ENCODE results near the gene ZKSCAN5. TPM values are rescaled to one million over a fixed set of nuclear protein-coding genes. Genes with fewer than 3 reads are reported as not detected.

ZKSCAN5 gene
- total RNA-seq, 4 donors from 2014 or later = 3.1 to 15.5 (median 9.2) TPM

DNA sequence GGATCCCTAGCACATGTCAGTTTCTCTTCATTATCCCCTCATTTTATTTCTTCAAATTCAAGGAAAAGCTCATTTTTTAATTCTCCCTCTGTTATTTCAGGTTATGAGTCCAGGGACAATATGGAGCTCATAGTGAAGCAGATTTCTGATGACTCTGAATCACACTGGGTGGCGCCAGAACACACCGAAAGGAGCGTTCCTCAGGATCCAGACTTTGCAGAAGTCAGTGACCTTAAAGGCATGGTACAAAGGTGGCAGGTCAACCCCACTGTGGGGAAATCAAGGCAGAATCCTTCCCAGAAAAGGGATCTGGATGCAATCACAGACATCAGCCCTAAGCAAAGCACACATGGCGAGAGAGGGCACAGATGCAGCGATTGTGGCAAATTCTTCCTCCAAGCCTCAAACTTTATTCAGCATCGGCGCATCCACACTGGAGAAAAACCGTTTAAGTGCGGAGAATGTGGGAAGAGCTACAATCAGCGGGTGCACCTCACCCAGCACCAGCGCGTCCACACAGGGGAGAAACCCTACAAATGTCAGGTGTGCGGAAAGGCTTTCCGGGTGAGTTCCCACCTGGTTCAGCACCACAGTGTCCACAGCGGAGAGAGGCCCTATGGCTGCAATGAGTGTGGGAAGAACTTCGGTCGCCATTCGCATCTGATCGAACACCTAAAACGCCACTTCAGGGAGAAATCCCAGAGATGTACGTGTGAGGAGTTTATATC lies 21.4 kb downstream of the ZKSCAN5 start:
- H3K9me3 ChIP-seq = peaks cover 0 to 8% of the 10 kb centered on the region in 2 donors
- no peak for DNase-seq
- no peaks in the 10 kb centered on the region for H3K4me1 ChIP-seq
- intact Hi-C loops (cut with DNase I; ENCODE audit: low total_unique reads) = no loop called here
- peaks cover 0 to 4% of the 10 kb centered on the region in 2 donors for H3K36me3 ChIP-seq
- H3K4me3 ChIP-seq = no peak overlapping the region
- no peak overlapping the region for H3K27ac ChIP-seq
- H3K27me3 ChIP-seq = no peaks in the 10 kb centered on the region
- TF ChIP-seq, protein P1, sequence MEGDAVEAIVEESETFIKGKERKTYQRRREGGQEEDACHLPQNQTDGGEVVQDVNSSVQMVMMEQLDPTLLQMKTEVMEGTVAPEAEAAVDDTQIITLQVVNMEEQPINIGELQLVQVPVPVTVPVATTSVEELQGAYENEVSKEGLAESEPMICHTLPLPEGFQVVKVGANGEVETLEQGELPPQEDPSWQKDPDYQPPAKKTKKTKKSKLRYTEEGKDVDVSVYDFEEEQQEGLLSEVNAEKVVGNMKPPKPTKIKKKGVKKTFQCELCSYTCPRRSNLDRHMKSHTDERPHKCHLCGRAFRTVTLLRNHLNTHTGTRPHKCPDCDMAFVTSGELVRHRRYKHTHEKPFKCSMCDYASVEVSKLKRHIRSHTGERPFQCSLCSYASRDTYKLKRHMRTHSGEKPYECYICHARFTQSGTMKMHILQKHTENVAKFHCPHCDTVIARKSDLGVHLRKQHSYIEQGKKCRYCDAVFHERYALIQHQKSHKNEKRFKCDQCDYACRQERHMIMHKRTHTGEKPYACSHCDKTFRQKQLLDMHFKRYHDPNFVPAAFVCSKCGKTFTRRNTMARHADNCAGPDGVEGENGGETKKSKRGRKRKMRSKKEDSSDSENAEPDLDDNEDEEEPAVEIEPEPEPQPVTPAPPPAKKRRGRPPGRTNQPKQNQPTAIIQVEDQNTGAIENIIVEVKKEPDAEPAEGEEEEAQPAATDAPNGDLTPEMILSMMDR (IDR thresholded peaks at IDR 0.05) = no peak
- TF ChIP-seq POLR2A (IDR thresholded peaks at IDR 0.05) = no peak

DNA sequence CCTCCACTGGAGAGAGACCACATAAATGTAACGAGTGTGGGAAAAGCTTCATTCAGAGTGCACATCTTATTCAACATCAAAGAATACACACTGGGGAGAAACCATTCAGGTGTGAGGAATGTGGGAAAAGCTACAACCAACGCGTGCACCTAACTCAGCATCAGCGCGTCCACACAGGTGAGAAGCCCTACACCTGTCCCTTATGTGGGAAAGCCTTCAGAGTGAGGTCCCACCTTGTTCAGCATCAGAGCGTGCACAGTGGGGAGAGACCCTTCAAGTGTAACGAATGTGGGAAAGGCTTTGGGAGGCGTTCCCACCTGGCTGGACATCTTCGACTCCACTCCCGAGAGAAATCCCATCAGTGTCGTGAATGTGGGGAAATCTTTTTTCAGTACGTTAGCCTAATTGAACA lies 26.9 kb downstream of the ZKSCAN5 start:
- H3K4me3 ChIP-seq = no peak overlapping the region
- no peaks in the 10 kb centered on the region for H3K27me3 ChIP-seq
- intact Hi-C loops (cut with DNase I; ENCODE audit: low total_unique reads) = no loop called here
- DNase-seq = no peak
- no peak for TF ChIP-seq POLR2A (IDR thresholded peaks at IDR 0.05)
- TF ChIP-seq, protein P1 (IDR thresholded peaks at IDR 0.05) = no peak
- peaks cover 0 to 4% of the 10 kb centered on the region in 2 donors for H3K36me3 ChIP-seq
- no peaks in the 10 kb centered on the region for H3K4me1 ChIP-seq
- H3K9me3 ChIP-seq = peaks cover 3 to 24% of the 10 kb centered on the region in 2 donors
- no peak overlapping the region for H3K27ac ChIP-seq

DNA sequence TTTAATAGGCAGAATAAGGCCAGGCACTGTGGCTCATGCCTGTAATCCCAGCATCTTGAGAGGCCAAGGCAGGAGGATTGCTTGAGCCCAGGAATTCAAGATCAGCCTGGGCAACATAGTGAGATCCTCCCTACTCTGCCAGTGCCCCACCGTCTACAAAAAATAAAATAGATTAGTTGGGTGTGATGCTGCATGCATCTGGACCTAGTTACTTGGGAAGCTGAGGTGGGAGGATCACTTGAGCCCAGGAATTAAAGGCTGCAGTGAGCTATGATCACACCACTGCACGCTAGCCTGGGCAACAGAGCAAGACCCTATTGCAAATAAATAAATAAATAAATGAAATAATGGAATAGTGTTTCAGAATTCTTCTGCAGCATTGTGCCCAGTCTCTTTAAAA lies 31.2 kb downstream of the ZKSCAN5 start:
- no peak for TF ChIP-seq POLR2A (IDR thresholded peaks at IDR 0.05)
- TF ChIP-seq, protein P1 (IDR thresholded peaks at IDR 0.05) = no peak
- intact Hi-C loops (cut with DNase I; ENCODE audit: low total_unique reads) = no loop called here
- H3K9me3 ChIP-seq = peaks cover 3 to 24% of the 10 kb centered on the region in 2 donors
- no peak for DNase-seq
- H3K27ac ChIP-seq = no peak overlapping the region
- H3K4me3 ChIP-seq = no peak overlapping the region
- no peaks in the 10 kb centered on the region for H3K4me1 ChIP-seq
- no peaks in the 10 kb centered on the region for H3K36me3 ChIP-seq
- H3K27me3 ChIP-seq = no peaks in the 10 kb centered on the region

DNA sequence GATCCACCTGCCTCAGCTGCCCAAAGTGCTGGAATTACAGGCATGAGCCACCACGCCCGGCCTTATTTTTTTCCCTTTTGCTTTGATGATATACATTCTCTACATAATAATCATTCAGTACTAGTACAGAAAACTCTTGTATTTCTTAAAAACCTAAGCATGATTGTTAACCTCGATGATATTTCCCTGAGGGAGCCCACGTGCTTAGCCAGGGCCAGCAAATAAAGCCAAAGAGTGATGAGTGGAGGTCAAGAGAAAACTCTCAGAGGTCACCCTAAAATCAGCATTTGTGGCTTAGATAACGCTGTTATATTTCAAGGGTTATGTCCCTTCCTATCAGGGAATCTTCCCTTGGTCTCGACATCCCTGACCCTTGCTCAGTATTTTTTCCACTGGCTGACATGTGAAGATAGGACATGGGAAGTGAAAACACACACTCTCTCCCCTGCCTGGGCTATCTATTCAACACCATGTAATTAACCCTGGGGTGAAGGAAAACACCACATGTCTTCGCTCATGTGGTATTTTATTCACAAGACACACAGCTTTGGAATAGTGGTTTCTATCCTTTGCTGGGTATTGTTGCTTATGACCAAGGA lies 34.9 kb downstream of the ZKSCAN5 start:
- TF ChIP-seq, protein P1 (IDR thresholded peaks at IDR 0.05) = no peak
- TF ChIP-seq POLR2A (IDR thresholded peaks at IDR 0.05) = no peak
- H3K9me3 ChIP-seq = peaks cover 0 to 7% of the 10 kb centered on the region in 2 donors

DNA sequence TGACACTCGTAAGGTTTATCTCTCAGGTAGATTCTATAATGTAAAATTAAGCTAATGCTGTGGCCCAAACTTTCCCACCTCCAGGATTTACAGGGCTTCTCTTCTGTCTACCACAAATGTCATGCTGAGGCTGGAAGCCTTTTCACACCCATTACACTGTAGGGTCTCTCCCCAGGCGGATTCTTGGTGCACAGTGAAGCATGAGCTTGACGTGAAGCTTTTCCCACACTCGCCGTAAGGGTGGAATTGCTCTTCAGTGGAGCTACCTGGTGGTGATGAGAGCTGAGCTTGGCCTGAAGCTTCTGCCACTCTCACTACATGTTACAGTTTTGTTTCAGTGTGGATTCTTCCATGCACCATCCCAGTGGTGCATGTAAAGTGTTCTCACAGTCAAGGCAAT lies 36.1 kb downstream of the ZKSCAN5 start:
- intact Hi-C loops (cut with DNase I; ENCODE audit: low total_unique reads) = no loop called here
- H3K36me3 ChIP-seq = no peaks in the 10 kb centered on the region
- H3K27me3 ChIP-seq = no peaks in the 10 kb centered on the region
- DNase-seq = no peak
- H3K27ac ChIP-seq = no peak overlapping the region
- TF ChIP-seq, protein P1 (IDR thresholded peaks at IDR 0.05) = no peak
- no peak for TF ChIP-seq POLR2A (IDR thresholded peaks at IDR 0.05)
- H3K4me1 ChIP-seq = no peaks in the 10 kb centered on the region
- H3K9me3 ChIP-seq = peaks cover 0 to 7% of the 10 kb centered on the region in 2 donors
- no peak overlapping the region for H3K4me3 ChIP-seq

More for the DNA sequence above, 34.9 kb downstream of the ZKSCAN5 start:
- Histone ChIP-seq H3K27me3 (no peaks in the 10 kb centered on the region), H3K36me3 (no peaks in the 10 kb centered on the region), H3K27ac (no peak overlapping the region), H3K4me1 (no peaks in the 10 kb centered on the region), H3K4me3 (no peak overlapping the region)
- no peak for DNase-seq
- intact Hi-C loops (cut with DNase I; ENCODE audit: low total_unique reads) = no loop called here

Data from uterus (tissue), 4 donors.